Esophagus muscularis mucosa (tissue), 4 donors: Measurements from ENCODE around the gene DCAF10. TPM values are rescaled to one million over a fixed set of nuclear protein-coding genes. Genes with fewer than 3 reads are reported as not detected.

Experiments
- DNase-seq: peaks from one replicate; pipeline ENCODE4 v3.0.0-alpha.2; 2017; ENCODE audit errors: extremely low spot score
- H3K27ac ChIP-seq, 4 donors: fragments of 200-600 bp; sonication (generic); replicated peaks in 1 of 4; 1 replicate in 3 of 4; 2 replicates in 1 of 4; pipeline ENCODE4 v1.5.1; 2016 to 2019; ENCODE audit warnings: mild to moderate bottlenecking in 1 of 4
- H3K27me3 ChIP-seq, 4 donors: fragments of 200-600 bp; sonication (generic); one replicate each; pipeline versions ENCODE4 v1.5.1 to v1.6.0; 2016 to 2019
- H3K36me3 ChIP-seq, 4 donors: fragments of 200-600 bp; sonication (generic); one replicate each; pipeline ENCODE4 v1.5.1; 2016 to 2019
- H3K4me1 ChIP-seq, 4 donors: fragments of 200-600 bp; sonication (generic); one replicate each; pipeline ENCODE4 v1.5.1; 2016 to 2019
- H3K4me3 ChIP-seq, 4 donors: fragments of 200-600 bp; sonication (generic); 1 replicate in 2 of 4; 2 replicates in 2 of 4; pipeline ENCODE4 v1.5.1; 2016 to 2019; ENCODE audit warnings: mild to moderate bottlenecking in 4 of 4, moderate library complexity in 1 of 4
- H3K9me3 ChIP-seq, 4 donors: fragments of 200-600 bp; sonication (generic); 1 replicate in 3 of 4; 2 replicates in 1 of 4; pipeline ENCODE4 v1.5.1; 2016 to 2019
- EP300 ChIP-seq: sonication (generic); formaldehyde crosslinking; IDR thresholded peaks from one replicate; pipeline ENCODE4 v1.6.1; 2017; ENCODE audit warnings: antibody characterized with exemption
- POLR2A ChIP-seq: fragments of 450-650 bp; IDR thresholded peaks from one replicate; pipeline ENCODE4 v1.6.1; 2017; ENCODE audit warnings: antibody characterized with exemption, moderate library complexity, mild to moderate bottlenecking, low read depth
- POLR2AphosphoS5 ChIP-seq, 2 donors: sonication (generic); formaldehyde crosslinking; IDR thresholded peaks; one replicate each; pipeline ENCODE4 v1.6.1; 2017; ENCODE audit warnings: antibody characterized with exemption in 2 of 2
- WGBS: methylation state at CpG from one replicate; pipeline ENCODE4 v1.1.5; 2018; 5-methylcytosine and 5-hydroxymethylcytosine counted together
- intact Hi-C: fragments of 100-400 bp; cut with DNase I; formaldehyde crosslinking; loops from one replicate; pipeline ENCODE4 v1.15.1; 2023
- total RNA-seq, 4 donors: library from RNA; depleted of rRNA; stranded (reverse); fragments of >200 nt; gene quantifications; one replicate each; pipeline versions ENCODE4 v1.1.0 to v1.2.1, GENCODE V29; 2016
- TF ChIP-seq, protein P1 (sequence below), 3 experiments: fragments of 200-600 bp in 2 of 3; fragments of 450-650 bp in 1 of 3; sonication (generic) in 2 of 3; IDR thresholded peaks; one replicate each; pipeline ENCODE4 v1.5.1; 2017 to 2019; ENCODE audit warnings: antibody characterized with exemption in 3 of 3, mild to moderate bottlenecking in 2 of 3, moderate library complexity in 1 of 3

Gene DCAF10
- total RNA-seq, 4 donors from 2014 or later, result 19.4 to 40.6 (median 36.6) TPM

GRCh38 chr9:37827483-37828165 lies 27.0 kb downstream of the DCAF10 start:
- peaks cover 0 to 44% (median 33%) of the 10 kb centered on the region in 4 donors for H3K36me3 ChIP-seq
- WGBS, result 91% methylated on average over 2 of the region's 4 CpGs
- intact Hi-C loops, result no loop called here

GRCh38 chr9:37835821-37836220 lies 35.2 kb downstream of the DCAF10 start:
- 97% methylated on average over 13 of the region's 13 CpGs for WGBS
- intact Hi-C loops, result no loop called here
- no peaks in the 10 kb centered on the region for H3K27me3 ChIP-seq
- no peak for DNase-seq
- no peak for TF ChIP-seq EP300
- TF ChIP-seq, protein P1, sequence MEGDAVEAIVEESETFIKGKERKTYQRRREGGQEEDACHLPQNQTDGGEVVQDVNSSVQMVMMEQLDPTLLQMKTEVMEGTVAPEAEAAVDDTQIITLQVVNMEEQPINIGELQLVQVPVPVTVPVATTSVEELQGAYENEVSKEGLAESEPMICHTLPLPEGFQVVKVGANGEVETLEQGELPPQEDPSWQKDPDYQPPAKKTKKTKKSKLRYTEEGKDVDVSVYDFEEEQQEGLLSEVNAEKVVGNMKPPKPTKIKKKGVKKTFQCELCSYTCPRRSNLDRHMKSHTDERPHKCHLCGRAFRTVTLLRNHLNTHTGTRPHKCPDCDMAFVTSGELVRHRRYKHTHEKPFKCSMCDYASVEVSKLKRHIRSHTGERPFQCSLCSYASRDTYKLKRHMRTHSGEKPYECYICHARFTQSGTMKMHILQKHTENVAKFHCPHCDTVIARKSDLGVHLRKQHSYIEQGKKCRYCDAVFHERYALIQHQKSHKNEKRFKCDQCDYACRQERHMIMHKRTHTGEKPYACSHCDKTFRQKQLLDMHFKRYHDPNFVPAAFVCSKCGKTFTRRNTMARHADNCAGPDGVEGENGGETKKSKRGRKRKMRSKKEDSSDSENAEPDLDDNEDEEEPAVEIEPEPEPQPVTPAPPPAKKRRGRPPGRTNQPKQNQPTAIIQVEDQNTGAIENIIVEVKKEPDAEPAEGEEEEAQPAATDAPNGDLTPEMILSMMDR (IDR thresholded peaks at IDR 0.05), result no peak
- no peak for TF ChIP-seq POLR2AphosphoS5 (IDR thresholded peaks at IDR 0.05)
- H3K27ac ChIP-seq, result no peak overlapping the region
- H3K4me1 ChIP-seq, result peaks cover 0 to 6% (median 0%) of the 10 kb centered on the region in 4 donors
- H3K9me3 ChIP-seq, result no peaks in the 10 kb centered on the region
- peaks cover 0 to 14% (median 8%) of the 10 kb centered on the region in 4 donors for H3K36me3 ChIP-seq
- no peak overlapping the region for H3K4me3 ChIP-seq

More at GRCh38 chr9:37827483-37828165, 27.0 kb downstream of the DCAF10 start:
- Histone ChIP-seq H3K27me3 (no peaks in the 10 kb centered on the region), H3K27ac (no peak overlapping the region), H3K4me1 (peaks cover 0 to 11% (median 6%) of the 10 kb centered on the region in 4 donors), H3K4me3 (no peak overlapping the region), H3K9me3 (no peaks in the 10 kb centered on the region)
- TF ChIP-seq POLR2A (no peak), EP300 (no peak), POLR2AphosphoS5 (IDR thresholded peaks at IDR 0.05) (no peak)
- TF ChIP-seq, protein P1 (IDR thresholded peaks at IDR 0.05), result no peak
- no peak for DNase-seq

DNA sequence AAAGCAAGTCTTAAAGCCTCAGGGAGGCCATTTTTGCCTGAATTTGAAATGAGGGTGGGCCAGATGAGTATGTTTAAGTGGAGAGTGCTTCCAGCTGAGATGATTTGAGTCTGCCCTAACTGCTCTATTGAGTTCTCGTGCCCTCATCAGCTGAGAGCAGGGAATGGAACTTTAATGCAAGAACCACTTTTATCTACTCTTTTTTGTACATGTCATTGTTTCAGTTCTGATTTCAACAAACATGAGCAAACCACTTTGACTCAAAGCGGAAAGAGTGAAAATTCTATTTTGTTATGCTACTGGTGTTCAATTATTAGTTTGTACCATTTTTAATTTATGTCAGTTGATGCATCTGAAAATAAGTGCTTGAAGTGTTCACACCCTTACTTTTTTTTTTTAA lies 35.8 kb downstream of the DCAF10 start:
- no peak overlapping the region for H3K4me3 ChIP-seq
- no peaks in the 10 kb centered on the region for H3K27me3 ChIP-seq
- peaks cover 0 to 11% (median 9%) of the 10 kb centered on the region in 4 donors for H3K36me3 ChIP-seq
- H3K4me1 ChIP-seq, result peaks cover 0 to 6% (median 0%) of the 10 kb centered on the region in 4 donors
- TF ChIP-seq, protein P1 (IDR thresholded peaks at IDR 0.05), result no peak
- TF ChIP-seq POLR2A, result no peak
- TF ChIP-seq EP300, result no peak
- no peak for TF ChIP-seq POLR2AphosphoS5 (IDR thresholded peaks at IDR 0.05)
- DNase-seq, result no peak
- WGBS, result 90% methylated on average over 2 of the region's 2 CpGs
- no peaks in the 10 kb centered on the region for H3K9me3 ChIP-seq
- intact Hi-C loops, result no loop called here
- no peak overlapping the region for H3K27ac ChIP-seq

DNA sequence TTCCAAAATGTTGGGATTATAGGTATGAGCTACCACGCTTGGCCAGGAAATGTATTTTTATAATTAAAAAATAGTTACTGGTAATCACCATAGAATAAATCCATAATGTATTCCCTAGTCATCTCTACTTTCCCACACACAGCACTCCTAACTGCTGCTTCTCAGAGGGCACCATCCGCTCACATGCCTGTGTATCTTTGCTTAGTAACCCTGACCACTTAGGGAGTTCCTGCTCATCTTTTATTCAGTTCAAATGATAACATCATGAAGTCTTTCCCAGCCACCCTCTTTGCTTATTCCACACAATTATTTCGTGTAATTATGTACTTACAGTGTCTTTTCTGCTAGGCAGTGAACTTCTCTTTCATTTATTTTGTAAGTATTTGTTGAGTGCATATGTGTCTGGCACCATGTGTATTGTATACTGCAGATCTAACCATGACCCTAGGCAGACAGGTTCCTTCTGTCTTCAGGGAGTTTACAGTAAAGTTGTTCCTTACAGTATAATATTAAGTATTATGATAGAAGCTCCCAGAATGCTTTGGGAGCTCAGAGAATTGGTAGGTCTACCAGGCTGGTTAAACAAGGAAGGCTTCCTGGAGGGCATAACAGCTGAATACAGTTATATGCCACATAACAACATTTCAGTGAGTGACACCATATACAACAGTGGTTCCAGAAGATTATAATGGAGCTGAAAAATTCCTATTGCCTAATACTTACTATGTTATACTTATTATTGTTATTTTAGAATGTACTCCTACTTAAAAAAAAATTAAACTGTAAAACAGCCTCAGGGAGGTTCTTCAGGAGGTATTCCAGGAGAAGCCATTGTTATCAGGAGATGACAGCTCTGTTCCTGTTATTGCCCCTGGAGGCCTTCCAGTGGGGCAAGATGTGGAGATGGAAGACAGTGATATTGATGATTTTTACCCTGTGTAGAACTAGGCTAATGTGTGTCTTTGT lies 39.2 kb downstream of the DCAF10 start:
- 91% methylated on average over 3 of the region's 3 CpGs for WGBS
- Histone ChIP-seq H3K4me3 (no peak overlapping the region), H3K4me1 (peaks cover 0 to 6% (median 0%) of the 10 kb centered on the region in 4 donors), H3K9me3 (no peaks in the 10 kb centered on the region), H3K36me3 (peaks cover 0 to 16% (median 11%) of the 10 kb centered on the region in 4 donors), H3K27ac (no peak overlapping the region), H3K27me3 (no peaks in the 10 kb centered on the region)
- no peak for DNase-seq
- TF ChIP-seq EP300, result no peak
- no peak for TF ChIP-seq POLR2AphosphoS5 (IDR thresholded peaks at IDR 0.05)
- TF ChIP-seq, protein P1 (IDR thresholded peaks at IDR 0.05), result no peak
- TF ChIP-seq POLR2A, result no peak
- intact Hi-C loops, result no loop called here
